Left ventricle myocardium inferior (tissue), 1 donor: Measurements from ENCODE around the gene TMEM184B. TPM values are rescaled to one million over a fixed set of nuclear protein-coding genes. Genes with fewer than 3 reads are reported as not detected.

Source experiments
- DNase-seq: peaks from one replicate; pipeline ENCODE4 v3.0.0-alpha.2; 2020
- H3K27ac ChIP-seq: fragments of 200-600 bp; replicated peaks from 2 replicates; pipeline ENCODE4 v1.8.0; 2021
- H3K27me3 ChIP-seq: fragments of 200-600 bp; 2 replicates; pipeline ENCODE4 v1.8.0; 2021; ENCODE audit warnings: low read depth
- H3K36me3 ChIP-seq: fragments of 200-600 bp; 2 replicates; pipeline ENCODE4 v1.8.0; 2021
- H3K4me1 ChIP-seq: fragments of 200-600 bp; 2 replicates; pipeline ENCODE4 v1.8.0; 2021
- H3K4me3 ChIP-seq: fragments of 200-600 bp; 2 replicates; pipeline ENCODE4 v1.8.0; 2021; ENCODE audit warnings: mild to moderate bottlenecking, moderate library complexity
- H3K9me3 ChIP-seq: fragments of 200-600 bp; replicated peaks from 2 replicates; pipeline ENCODE4 v1.8.0; 2021
- intact Hi-C: fragments of 100-400 bp; cut with micrococcal nuclease; formaldehyde crosslinking; loops from one replicate; pipeline ENCODE4 v1.11.0; 2022
- long read RNA-seq: library from polyadenylated mRNA; unstranded; transcript quantifications from one replicate; pipeline ENCODE4 v2.0.0, GENCODE V29; 2021
- total RNA-seq: library from RNA; stranded (reverse); fragmentation: NEBNext Ultra II Directional; extraction: Animal tissue kit (Norgen Biotek cat#: 25700); gene quantifications from one replicate; pipeline ENCODE4 v1.2.1, GENCODE V29; 2021
- TF ChIP-seq, protein P1 (sequence below): fragments of 200-600 bp; IDR thresholded peaks from 2 replicates; pipeline ENCODE4 v1.8.0; 2021; ENCODE audit warnings: antibody characterized with exemption, mild to moderate bottlenecking, borderline replicate concordance
- donor health status: DM: no; HTN: yes; CAD: no; lungs with severe emphysema.

Gene TMEM184B
- total RNA-seq, result 50.6 TPM
- long read RNA-seq, full-length matches to known transcripts, result 39 of 100 reads
- long read RNA-seq, partial matches to known transcripts, result 31 of 100 reads
- long read RNA-seq, other reads (novel, unspliced or antisense), result 30 of 100 reads

DNA sequence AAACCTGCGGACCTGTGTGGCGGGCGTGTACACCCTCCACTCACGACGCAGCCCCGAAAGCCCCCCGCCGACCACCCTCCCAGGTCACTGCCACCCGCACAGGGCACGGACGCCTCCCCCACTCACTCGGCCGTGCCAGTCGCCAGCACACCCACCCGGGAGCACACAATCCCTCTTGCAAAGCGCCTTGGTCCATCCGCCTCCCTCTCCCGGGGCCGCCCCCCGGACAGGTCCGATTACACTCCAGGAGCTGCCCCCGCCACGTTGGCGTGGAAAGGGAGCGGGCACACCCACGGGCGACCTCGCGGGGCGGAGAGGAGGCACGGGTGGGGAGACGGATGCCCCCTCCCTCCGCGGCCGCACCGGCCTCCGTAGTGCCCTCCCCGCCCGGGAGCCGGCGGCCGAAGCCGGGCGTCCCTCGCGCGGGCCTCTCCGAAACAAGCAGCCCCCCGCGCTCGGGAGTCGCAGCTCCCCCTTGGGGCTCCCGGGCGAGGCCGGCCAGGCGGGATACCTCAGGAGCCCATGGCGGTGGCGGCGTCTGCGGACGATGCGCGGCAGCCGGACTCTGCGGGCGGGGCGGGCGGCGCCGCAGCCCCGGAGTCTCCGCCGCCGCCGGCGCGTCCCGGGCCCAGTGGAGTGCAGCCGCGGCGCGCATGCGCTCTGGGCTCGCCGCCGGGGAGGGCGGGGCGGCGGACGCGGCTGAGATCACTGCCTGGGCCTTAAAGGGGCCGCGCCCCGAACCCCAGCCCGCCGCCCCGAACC lies at the start of gene TMEM184B:
Gene TMEM184B, minus strand, starts transcription at position 638 of the 762 bp plus-strand sequence. CDS start 25,049 bp downstream, outside the sequence.
- peak; percentile 83 for DNase-seq
- peak within 1 kb of the TSS; percentile 97 for H3K27ac ChIP-seq
- H3K4me3 ChIP-seq, result peak within 1 kb of the TSS; percentile 100
- H3K9me3 ChIP-seq, result no peaks in the 10 kb centered on the region
- H3K36me3 ChIP-seq, result no peaks in the 10 kb centered on the region
- TF ChIP-seq, protein P1, sequence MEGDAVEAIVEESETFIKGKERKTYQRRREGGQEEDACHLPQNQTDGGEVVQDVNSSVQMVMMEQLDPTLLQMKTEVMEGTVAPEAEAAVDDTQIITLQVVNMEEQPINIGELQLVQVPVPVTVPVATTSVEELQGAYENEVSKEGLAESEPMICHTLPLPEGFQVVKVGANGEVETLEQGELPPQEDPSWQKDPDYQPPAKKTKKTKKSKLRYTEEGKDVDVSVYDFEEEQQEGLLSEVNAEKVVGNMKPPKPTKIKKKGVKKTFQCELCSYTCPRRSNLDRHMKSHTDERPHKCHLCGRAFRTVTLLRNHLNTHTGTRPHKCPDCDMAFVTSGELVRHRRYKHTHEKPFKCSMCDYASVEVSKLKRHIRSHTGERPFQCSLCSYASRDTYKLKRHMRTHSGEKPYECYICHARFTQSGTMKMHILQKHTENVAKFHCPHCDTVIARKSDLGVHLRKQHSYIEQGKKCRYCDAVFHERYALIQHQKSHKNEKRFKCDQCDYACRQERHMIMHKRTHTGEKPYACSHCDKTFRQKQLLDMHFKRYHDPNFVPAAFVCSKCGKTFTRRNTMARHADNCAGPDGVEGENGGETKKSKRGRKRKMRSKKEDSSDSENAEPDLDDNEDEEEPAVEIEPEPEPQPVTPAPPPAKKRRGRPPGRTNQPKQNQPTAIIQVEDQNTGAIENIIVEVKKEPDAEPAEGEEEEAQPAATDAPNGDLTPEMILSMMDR, result no peak
- intact Hi-C loops, result no loop called here
- no peaks in the 10 kb centered on the region for H3K27me3 ChIP-seq
- H3K4me1 ChIP-seq, result peaks cover 61% of the 10 kb centered on the region

DNA sequence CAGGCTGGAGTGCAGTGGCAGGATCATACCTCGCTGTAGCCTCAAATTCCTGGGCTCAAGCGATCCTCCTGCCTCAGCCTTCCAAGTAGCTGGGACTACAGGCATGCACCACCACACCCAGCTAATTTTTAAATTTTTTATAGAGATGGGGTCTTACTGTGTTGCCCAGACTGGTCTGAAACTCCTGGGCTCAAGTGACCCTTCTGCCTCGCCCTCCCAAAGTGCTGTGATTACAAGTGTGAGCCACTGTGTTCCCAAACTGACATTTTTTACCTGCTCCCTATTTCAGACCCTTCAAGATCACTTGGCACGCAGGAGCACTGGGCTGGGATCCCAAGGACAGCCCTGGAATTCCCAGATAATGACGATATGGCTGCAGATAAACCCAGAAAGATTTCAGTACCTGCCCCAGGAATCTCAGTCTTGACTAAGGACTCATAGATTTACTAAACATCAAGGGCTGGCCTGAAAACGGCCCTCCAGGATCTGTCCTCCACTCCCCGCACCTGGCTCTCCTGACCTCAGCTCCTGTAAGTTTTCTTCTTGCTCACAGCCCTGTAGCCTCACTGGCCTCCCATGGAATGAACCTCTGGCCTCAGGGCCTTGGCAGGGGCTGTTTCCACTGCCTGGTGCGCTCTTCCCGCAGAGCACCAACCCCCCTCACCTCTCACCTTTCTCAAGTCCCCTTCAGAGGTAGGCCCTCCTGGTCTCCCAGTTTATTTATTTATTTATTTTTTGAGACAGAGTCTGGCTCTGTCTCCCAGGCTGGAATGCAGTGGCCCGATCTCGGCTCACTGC lies 48.0 kb upstream of the TMEM184B start:
- DNase-seq, result no peak
- H3K36me3 ChIP-seq, result no peaks in the 10 kb centered on the region
- TF ChIP-seq, protein P1, result no peak
- no peaks in the 10 kb centered on the region for H3K9me3 ChIP-seq
- no peak overlapping the region for H3K27ac ChIP-seq
- H3K4me3 ChIP-seq, result no peak overlapping the region
- H3K27me3 ChIP-seq, result no peaks in the 10 kb centered on the region
- peaks cover 30% of the 10 kb centered on the region for H3K4me1 ChIP-seq
- intact Hi-C loops, result no loop called here

DNA sequence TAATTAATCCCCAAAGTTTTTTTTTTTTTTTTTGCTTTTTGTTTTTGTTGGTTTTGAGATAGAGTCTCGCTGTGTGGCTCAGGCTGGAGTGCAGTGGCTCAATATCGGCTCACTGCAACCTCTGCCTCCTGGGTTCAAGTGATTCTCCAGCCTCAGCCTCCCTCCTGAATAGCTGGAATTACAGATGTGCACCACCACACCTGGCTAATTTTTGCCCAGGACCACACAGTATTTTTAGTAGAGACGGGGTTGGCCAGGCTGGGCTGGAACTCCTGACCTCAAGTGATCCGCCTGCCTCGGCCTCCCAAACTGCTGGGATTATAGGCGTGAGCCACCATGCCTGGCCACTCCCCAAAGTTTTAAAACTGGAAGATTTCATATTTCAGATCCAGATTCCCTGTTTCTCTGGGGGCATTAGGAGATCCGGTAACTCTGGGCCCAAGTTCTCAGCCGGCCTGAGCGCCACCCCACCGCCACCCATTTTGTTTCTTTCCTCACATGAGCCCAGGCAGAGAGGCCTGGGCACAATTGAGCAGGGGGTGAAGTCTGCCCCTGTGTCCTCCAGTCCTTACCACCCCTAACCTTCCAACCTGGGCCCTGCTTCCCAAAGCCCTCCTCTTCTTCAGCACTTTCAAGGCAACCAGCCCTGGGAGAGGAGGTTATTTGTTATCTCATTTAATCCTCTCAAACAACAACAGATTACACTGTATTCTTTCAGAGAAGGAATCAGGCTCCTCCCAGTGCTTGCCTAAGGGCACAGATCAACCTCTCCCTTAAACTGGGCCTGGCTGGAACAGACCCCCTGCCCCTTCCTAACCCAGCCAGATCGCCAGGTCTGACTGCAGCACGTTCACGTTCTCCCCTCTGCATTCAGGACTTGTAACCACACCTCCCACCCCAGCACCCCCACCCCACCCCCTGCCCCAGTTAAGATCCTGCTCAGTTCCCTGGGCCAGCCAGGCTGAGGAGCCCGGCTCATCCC lies 46.3 kb upstream of the TMEM184B start:
- Histone ChIP-seq H3K4me3 (peak overlapping the region; percentile 83), H3K36me3 (no peaks in the 10 kb centered on the region), H3K9me3 (no peaks in the 10 kb centered on the region), H3K27ac (peak overlapping the region; percentile 98), H3K4me1 (peaks cover 47% of the 10 kb centered on the region), H3K27me3 (no peaks in the 10 kb centered on the region)
- TF ChIP-seq, protein P1, result no peak
- intact Hi-C loops, result no loop called here
- no peak for DNase-seq

DNA sequence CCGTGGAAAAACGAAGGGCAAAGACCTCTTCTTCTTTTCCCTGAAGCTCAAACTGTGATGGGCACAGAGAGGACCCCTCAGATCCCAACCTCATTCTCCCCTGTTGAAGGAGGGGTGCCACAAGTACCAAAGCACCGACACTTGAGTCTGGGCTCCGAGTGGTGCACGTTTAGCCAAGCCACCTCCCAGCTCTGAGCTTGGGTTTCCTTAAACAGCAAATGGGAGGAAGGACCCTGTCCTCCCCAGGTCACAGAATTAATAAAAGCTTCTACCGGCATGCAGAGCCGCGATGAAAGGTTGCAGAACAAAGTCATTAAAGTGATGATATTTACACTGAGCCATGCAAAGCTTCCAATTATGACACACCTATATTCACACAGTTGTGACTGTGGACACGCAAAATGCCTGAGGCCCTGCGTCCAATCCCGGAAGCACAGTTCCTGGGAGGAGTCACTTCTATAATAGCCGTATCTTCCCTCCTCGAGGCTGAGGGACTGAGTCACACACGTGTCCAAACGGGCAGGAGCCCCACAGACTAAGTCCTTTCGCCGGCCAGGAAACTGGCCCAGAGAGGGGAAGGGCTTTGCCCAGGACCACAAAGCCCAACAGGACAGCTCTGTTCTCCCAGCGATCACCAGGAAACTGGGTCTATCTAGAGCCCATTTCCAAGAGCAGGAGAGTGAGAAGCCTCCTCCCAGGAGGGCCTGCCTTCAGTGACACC lies 45.3 kb upstream of the TMEM184B start:
- TF ChIP-seq, protein P1, result no peak
- Histone ChIP-seq H3K27me3 (no peaks in the 10 kb centered on the region), H3K27ac (peak overlapping the region; percentile 98), H3K4me1 (peaks cover 57% of the 10 kb centered on the region), H3K4me3 (peak overlapping the region; percentile 83), H3K9me3 (no peaks in the 10 kb centered on the region), H3K36me3 (no peaks in the 10 kb centered on the region)
- intact Hi-C loops, result no loop called here
- peak; percentile 63 for DNase-seq
